ENCODE results near the gene MTM1. TPM values are rescaled to one million over a fixed set of nuclear protein-coding genes. Genes with fewer than 3 reads are reported as not detected.

Gene MTM1
- polyA plus RNA-seq, 3 donors = 6.5 to 23.4 (median 17.0) TPM

DNA sequence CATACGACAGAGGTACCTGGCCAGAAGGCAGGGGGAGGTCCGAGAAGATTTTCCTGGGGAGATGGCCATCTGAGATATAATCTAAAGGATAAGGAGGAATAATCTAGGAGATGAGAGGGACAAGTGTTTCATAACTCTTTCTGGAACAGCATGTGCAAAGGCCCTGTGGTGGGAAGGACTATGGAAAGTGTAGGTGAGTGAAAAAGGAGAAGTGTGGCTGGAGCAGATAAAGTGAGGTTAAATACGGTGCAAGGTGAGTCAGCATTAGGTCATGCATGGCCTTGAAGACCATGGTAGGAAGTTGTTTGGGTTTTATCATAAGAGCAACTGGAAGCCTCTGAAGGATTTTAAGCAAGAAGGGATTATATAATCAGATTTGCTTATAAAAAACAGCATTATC lies 34.6 kb upstream of the MTM1 start:
- intact Hi-C loops (cut with micrococcal nuclease) = no loop called here
- Histone ChIP-seq H3K4me3 (replicated peaks in 1 of 3; ENCODE audit: low read depth in 2 of 3, low read length in 3 of 3) (no peak overlapping the region), H3K9ac (ENCODE audit: insufficient read depth, low read length, poor library complexity, severe bottlenecking) (no peak overlapping the region), H3K36me3 (replicated peaks in 1 of 2; ENCODE audit: control insufficient read depth in 1 of 2, insufficient read depth in 2 of 2, low read length in 2 of 2) (no peaks in the 10 kb centered on the region), H3K27me3 (ENCODE audit: control insufficient read depth in 2 of 2, insufficient read depth in 2 of 2, low read length in 2 of 2) (no peaks in the 10 kb centered on the region), H3K4me2 (replicated peaks; ENCODE audit: extremely low read depth, low read length, poor library complexity, severe bottlenecking) (no peak overlapping the region), H2AFZ (ENCODE audit: insufficient read depth, low read depth, low read length, poor library complexity, severe bottlenecking) (no peak overlapping the region), H3K27ac (ENCODE audit: low read depth in 1 of 2, low read length in 2 of 2) (no peak overlapping the region), H3K9me3 (replicated peaks in 1 of 2; ENCODE audit: control insufficient read depth in 1 of 2, insufficient read depth in 1 of 2, low read length in 2 of 2) (peaks cover 9 to 15% of the 10 kb centered on the region in 2 donors), H3K4me1 (ENCODE audit: control insufficient read depth in 1 of 2, insufficient read depth in 2 of 2, low read length in 2 of 2) (no peaks in the 10 kb centered on the region), H3K79me2 (ENCODE audit: insufficient read depth, low read length) (no peaks in the 10 kb centered on the region), H4K20me1 (ENCODE audit: insufficient read depth, low read length) (no peaks in the 10 kb centered on the region)
- peaks cover 2 to 6% (median 3%) of the 10 kb centered on the region in 3 donors for H3K27me3 Mint-ChIP-seq (ENCODE audit: low read depth in 3 of 3)
- peak in 1 of 3 donors; percentile 7 for DNase-seq
- no peaks in the 10 kb centered on the region for H3K36me3 Mint-ChIP-seq
- no peak overlapping the region for H3K4me3 Mint-ChIP-seq
- H3K9me3 Mint-ChIP-seq = peaks cover 6 to 31% (median 12%) of the 10 kb centered on the region in 7 donors
- peaks cover 2% of the 10 kb centered on the region for H3K4me1 Mint-ChIP-seq
- TF ChIP-seq, protein P1, sequence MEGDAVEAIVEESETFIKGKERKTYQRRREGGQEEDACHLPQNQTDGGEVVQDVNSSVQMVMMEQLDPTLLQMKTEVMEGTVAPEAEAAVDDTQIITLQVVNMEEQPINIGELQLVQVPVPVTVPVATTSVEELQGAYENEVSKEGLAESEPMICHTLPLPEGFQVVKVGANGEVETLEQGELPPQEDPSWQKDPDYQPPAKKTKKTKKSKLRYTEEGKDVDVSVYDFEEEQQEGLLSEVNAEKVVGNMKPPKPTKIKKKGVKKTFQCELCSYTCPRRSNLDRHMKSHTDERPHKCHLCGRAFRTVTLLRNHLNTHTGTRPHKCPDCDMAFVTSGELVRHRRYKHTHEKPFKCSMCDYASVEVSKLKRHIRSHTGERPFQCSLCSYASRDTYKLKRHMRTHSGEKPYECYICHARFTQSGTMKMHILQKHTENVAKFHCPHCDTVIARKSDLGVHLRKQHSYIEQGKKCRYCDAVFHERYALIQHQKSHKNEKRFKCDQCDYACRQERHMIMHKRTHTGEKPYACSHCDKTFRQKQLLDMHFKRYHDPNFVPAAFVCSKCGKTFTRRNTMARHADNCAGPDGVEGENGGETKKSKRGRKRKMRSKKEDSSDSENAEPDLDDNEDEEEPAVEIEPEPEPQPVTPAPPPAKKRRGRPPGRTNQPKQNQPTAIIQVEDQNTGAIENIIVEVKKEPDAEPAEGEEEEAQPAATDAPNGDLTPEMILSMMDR (IDR thresholded peaks at IDR 0.05) = no peak
- H3K27ac Mint-ChIP-seq = peak overlapping the region in 1 of 7 donors; percentile 0
- WGBS (ENCODE audit: insufficient coverage) = 90% methylated on average over 2 of the region's 3 CpGs

DNA sequence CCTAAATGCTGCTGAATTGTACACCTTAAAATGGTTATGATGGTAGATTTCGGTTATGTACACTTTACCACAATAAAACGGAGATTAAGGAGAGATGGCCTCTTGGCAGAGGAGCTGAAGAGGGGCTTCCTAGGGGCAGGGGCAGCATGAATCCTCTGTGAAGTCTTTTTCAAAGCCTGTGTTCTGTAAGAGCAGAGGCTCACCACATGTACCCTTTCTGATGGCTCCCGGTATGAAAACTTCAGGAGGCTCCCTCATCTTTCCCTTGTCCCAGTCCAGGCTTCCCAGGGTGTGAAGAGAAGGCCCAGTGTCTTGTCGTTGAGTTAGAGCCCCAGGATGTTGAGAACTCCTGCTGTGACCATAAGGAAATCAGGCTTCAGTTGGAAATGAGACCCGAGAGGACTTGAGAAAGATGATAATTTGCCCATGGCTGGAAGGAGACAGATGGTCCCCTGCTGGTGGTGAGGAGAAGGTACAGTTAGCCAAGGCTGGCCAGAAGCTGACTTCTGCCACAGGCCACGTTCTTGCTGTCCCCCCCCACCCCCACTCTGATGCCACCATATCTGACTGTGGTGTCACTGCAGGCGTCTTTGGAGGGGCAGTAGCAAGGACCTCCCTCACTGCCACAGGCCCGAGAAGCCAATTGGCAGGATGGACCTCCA lies 31.8 kb upstream of the MTM1 start:
- no peak overlapping the region for H3K27ac Mint-ChIP-seq
- Histone ChIP-seq H4K20me1 (ENCODE audit: insufficient read depth, low read length) (no peaks in the 10 kb centered on the region), H3K36me3 (replicated peaks in 1 of 2; ENCODE audit: control insufficient read depth in 1 of 2, insufficient read depth in 2 of 2, low read length in 2 of 2) (no peaks in the 10 kb centered on the region), H3K9me3 (replicated peaks in 1 of 2; ENCODE audit: control insufficient read depth in 1 of 2, insufficient read depth in 1 of 2, low read length in 2 of 2) (peaks cover 9 to 15% of the 10 kb centered on the region in 2 donors), H3K79me2 (ENCODE audit: insufficient read depth, low read length) (no peaks in the 10 kb centered on the region), H3K27me3 (ENCODE audit: control insufficient read depth in 2 of 2, insufficient read depth in 2 of 2, low read length in 2 of 2) (no peaks in the 10 kb centered on the region), H2AFZ (ENCODE audit: insufficient read depth, low read depth, low read length, poor library complexity, severe bottlenecking) (no peak overlapping the region), H3K4me3 (replicated peaks in 1 of 3; ENCODE audit: low read depth in 2 of 3, low read length in 3 of 3) (no peak overlapping the region), H3K4me1 (ENCODE audit: control insufficient read depth in 1 of 2, insufficient read depth in 2 of 2, low read length in 2 of 2) (no peaks in the 10 kb centered on the region), H3K27ac (ENCODE audit: low read depth in 1 of 2, low read length in 2 of 2) (no peak overlapping the region), H3K9ac (ENCODE audit: insufficient read depth, low read length, poor library complexity, severe bottlenecking) (no peak overlapping the region), H3K4me2 (replicated peaks; ENCODE audit: extremely low read depth, low read length, poor library complexity, severe bottlenecking) (no peak overlapping the region)
- no CpG with 5 or more reads among the region's 8 CpGs for WGBS (ENCODE audit: insufficient coverage)
- intact Hi-C loops (cut with micrococcal nuclease) = no loop called here
- H3K9me3 Mint-ChIP-seq = peaks cover 7 to 32% (median 12%) of the 10 kb centered on the region in 7 donors
- peak in 1 of 3 donors; percentile 17 for DNase-seq
- peaks cover 2% of the 10 kb centered on the region for H3K4me1 Mint-ChIP-seq
- H3K36me3 Mint-ChIP-seq = no peaks in the 10 kb centered on the region
- H3K27me3 Mint-ChIP-seq (ENCODE audit: low read depth in 3 of 3) = peaks cover 2 to 6% (median 3%) of the 10 kb centered on the region in 3 donors
- H3K4me3 Mint-ChIP-seq = no peak overlapping the region
- TF ChIP-seq, protein P1 (IDR thresholded peaks at IDR 0.05) = no peak

All from CD14-positive monocyte (primary cell).